Loucy (cell line): Measurements from ENCODE around the gene BEST1.

Source experiments
- EZH2phosphoT487 ChIP-seq: fragments of 200-600 bp; IDR thresholded peaks from 2 replicates; pipeline ENCODE4 v1.6.1; 2018; ENCODE audit warnings: antibody characterized with exemption, mild to moderate bottlenecking, moderate library complexity, borderline replicate concordance
- TF ChIP-seq, protein P1 (sequence below): fragments of 200-600 bp; sonication (generic); conservative IDR thresholded peaks from 2 replicates; pipeline ENCODE4 v1.5.1; 2014; ENCODE audit warnings: mild to moderate bottlenecking, antibody characterized with exemption, low read length

DNA sequence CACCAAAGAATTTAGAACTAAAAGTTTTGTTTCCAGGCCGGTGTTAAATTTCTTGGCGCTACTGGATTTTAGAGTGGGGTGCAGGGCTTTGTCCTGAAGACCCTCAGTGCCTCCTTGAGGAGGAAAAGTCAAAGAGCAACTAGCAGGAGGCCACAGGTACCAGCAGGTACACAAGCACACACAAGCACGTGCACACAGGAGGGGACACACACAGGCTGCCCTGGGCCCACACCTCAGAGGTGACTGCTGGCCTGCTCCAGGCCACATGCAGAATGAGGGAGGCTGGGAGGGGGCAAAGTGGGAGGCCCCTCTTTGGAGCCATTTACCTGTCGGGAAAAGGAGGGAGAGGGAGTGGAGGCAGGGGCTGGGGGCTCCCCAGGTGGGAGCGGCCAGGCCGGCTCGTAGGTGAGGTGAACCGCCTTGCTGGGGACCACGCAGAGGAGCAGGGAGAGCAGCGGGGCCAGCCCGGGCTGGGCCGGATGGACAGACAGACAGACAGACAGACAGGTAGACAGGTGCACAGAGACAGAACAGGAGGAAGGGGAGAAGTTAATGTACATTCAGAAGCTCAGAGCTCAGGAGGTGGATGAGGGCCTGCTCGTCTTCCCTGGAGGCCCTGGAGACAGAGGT is 45.0 kb upstream of the BEST1 start:
- no peak for TF ChIP-seq EZH2phosphoT487
- TF ChIP-seq, protein P1, sequence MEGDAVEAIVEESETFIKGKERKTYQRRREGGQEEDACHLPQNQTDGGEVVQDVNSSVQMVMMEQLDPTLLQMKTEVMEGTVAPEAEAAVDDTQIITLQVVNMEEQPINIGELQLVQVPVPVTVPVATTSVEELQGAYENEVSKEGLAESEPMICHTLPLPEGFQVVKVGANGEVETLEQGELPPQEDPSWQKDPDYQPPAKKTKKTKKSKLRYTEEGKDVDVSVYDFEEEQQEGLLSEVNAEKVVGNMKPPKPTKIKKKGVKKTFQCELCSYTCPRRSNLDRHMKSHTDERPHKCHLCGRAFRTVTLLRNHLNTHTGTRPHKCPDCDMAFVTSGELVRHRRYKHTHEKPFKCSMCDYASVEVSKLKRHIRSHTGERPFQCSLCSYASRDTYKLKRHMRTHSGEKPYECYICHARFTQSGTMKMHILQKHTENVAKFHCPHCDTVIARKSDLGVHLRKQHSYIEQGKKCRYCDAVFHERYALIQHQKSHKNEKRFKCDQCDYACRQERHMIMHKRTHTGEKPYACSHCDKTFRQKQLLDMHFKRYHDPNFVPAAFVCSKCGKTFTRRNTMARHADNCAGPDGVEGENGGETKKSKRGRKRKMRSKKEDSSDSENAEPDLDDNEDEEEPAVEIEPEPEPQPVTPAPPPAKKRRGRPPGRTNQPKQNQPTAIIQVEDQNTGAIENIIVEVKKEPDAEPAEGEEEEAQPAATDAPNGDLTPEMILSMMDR, result no peak
